SK-N-SH treated with all-trans-retinoic acid at 6 μM for 48 hours (cell line): ENCODE data around the gene PLEKHJ1.

ENCODE experiments used
- ATAC-seq: fragments of 200-7000 bp; cut with Tn5 transposase; 3 replicates; pipeline ENCODE4 v1.9.1; 2020; ENCODE audit warnings: mild to moderate bottlenecking, moderate library complexity
- CREB5 ChIP-seq: fragments of 250-450 bp; sonication (Bioruptor Pico); IDR thresholded peaks from 2 replicates; pipeline ENCODE4 v1.5.1; 2020; ENCODE audit warnings: low read depth, mild to moderate bottlenecking, moderate library complexity
- CSDC2 ChIP-seq: fragments of 250-450 bp; sonication (Bioruptor Pico); IDR thresholded peaks from 2 replicates; pipeline ENCODE4 v1.5.0; 2020; ENCODE audit warnings: mild to moderate bottlenecking, moderate library complexity
- CSRNP3 ChIP-seq: fragments of 250-450 bp; sonication (Bioruptor Pico); IDR thresholded peaks from 2 replicates; pipeline ENCODE4 v1.5.1; 2021; ENCODE audit warnings: mild to moderate bottlenecking, moderate library complexity
- ESRRG ChIP-seq: fragments of 250-450 bp; sonication (Bioruptor Pico); IDR thresholded peaks from 2 replicates; pipeline ENCODE4 v1.6.1; 2021; ENCODE audit warnings: mild to moderate bottlenecking
- GLIS3 ChIP-seq: fragments of 250-450 bp; sonication (Bioruptor Pico); IDR thresholded peaks from 2 replicates; pipeline ENCODE4 v1.5.0; 2020; ENCODE audit warnings: mild to moderate bottlenecking, moderate library complexity
- ISL1 ChIP-seq: fragments of 250-450 bp; sonication (Bioruptor Pico); IDR thresholded peaks from 2 replicates; pipeline ENCODE4 v2.1.2; 2022; ENCODE audit warnings: mild to moderate bottlenecking, moderate library complexity
- OSR1 ChIP-seq: fragments of 250-450 bp; sonication (Bioruptor Pico); IDR thresholded peaks from 2 replicates; pipeline ENCODE4 v1.8.0; 2022; ENCODE audit warnings: moderate library complexity, mild to moderate bottlenecking, inconsistent platforms
- POU6F1 ChIP-seq: fragments of 250-450 bp; sonication (Bioruptor Pico); IDR thresholded peaks from 2 replicates; pipeline ENCODE4 v1.8.0; 2021; ENCODE audit warnings: low read depth, mild to moderate bottlenecking, moderate library complexity, borderline replicate concordance
- RARB ChIP-seq: fragments of 250-450 bp; sonication (Bioruptor Pico); IDR thresholded peaks from 2 replicates; pipeline ENCODE4 v1.8.0; 2021; ENCODE audit warnings: mild to moderate bottlenecking, moderate library complexity
- SNAI2 ChIP-seq: fragments of 250-450 bp; sonication (Bioruptor Pico); IDR thresholded peaks from 2 replicates; pipeline ENCODE4 v1.5.0; 2020; ENCODE audit warnings: mild to moderate bottlenecking, moderate library complexity
- ZC3H10 ChIP-seq: fragments of 250-450 bp; sonication (Bioruptor Pico); IDR thresholded peaks from 2 replicates; pipeline ENCODE4 v1.5.1; 2021; ENCODE audit warnings: mild to moderate bottlenecking, moderate library complexity
- ZFP3 ChIP-seq: fragments of 250-450 bp; sonication (Bioruptor Pico); IDR thresholded peaks from 2 replicates; pipeline ENCODE4 v1.5.0; 2020; ENCODE audit warnings: mild to moderate bottlenecking, moderate library complexity
- ZFP30 ChIP-seq: fragments of 450-650 bp; formaldehyde crosslinking; IDR thresholded peaks from 2 replicates; pipeline ENCODE4 v1.5.0; 2022; ENCODE audit warnings: mild to moderate bottlenecking, moderate library complexity

Gene PLEKHJ1

GRCh38 chr19:2276429-2276986 is 40.4 kb upstream of the PLEKHJ1 start:
- ATAC-seq: no peak
- TF ChIP-seq ZFP30 (CRISPR knock-in tag) (no peak), POU6F1 (no peak)
- TF ChIP-seq, all 23 proteins: peak for 0

- no peak for ATAC-seq
- TF ChIP-seq GLIS3 (CRISPR knock-in tag) (no peak), ZFP3 (CRISPR knock-in tag) (no peak), ESRRG (CRISPR knock-in tag) (no peak)
- TF ChIP-seq, all 23 proteins: peak for 0
Observed at GRCh38 chr19:2275588-2276428, 39.7 kb upstream of the PLEKHJ1 start.

GRCh38 chr19:2274931-2275535 is 38.9 kb upstream of the PLEKHJ1 start:
- ATAC-seq: peak; percentile 59
- TF ChIP-seq ZFP30 (CRISPR knock-in tag): no peak

- ATAC-seq: no peak
- no peak for TF ChIP-seq OSR1 (CRISPR knock-in tag)
- TF ChIP-seq, all 23 proteins: peak for 0
Observed at GRCh38 chr19:2274185-2274711, 38.1 kb upstream of the PLEKHJ1 start.

- peak; percentile 29 for ATAC-seq
- TF ChIP-seq RARB (CRISPR knock-in tag): no peak
- no peak for TF ChIP-seq ZC3H10
- TF ChIP-seq SNAI2 (CRISPR knock-in tag): no peak
- TF ChIP-seq POU6F1: no peak
- TF ChIP-seq CSDC2 (CRISPR knock-in tag): no peak
- no peak for TF ChIP-seq OSR1 (CRISPR knock-in tag)
- TF ChIP-seq GLIS3 (CRISPR knock-in tag): 0 out of 2 replicates have a peak, but pooled peaks have one; percentile 33
- no peak for TF ChIP-seq ISL1 (CRISPR knock-in tag)
- peak; percentile 100 for TF ChIP-seq ZFP3 (CRISPR knock-in tag)
- no peak for TF ChIP-seq CREB5 (CRISPR knock-in tag)
- 0 out of 2 replicates have a peak, but pooled peaks have one; percentile 8 for TF ChIP-seq ESRRG (CRISPR knock-in tag)
- no peak for TF ChIP-seq CSRNP3 (CRISPR knock-in tag)
Observed at GRCh38 chr19:2273356-2274184, 37.4 kb upstream of the PLEKHJ1 start.
